Esophagus mucosa (tissue), 1 donor: Measurements from ENCODE around the gene CRTAC1. TPM values are rescaled to one million over a fixed set of nuclear protein-coding genes. Genes with fewer than 3 reads are reported as not detected.
"Not testable (repeated sequence)": the region's sequence is repeated elsewhere in the genome, so short reads cannot be mapped to it uniquely, and the experiment has no call there.

Experiments
- ATAC-seq: fragments of 200-7000 bp; cut with Tn5 transposase; one replicate; pipeline ENCODE4 v1.9.1; 2020
- total RNA-seq: library from RNA; stranded (reverse); gene quantifications from one replicate; pipeline ENCODE4 v1.2.4, GENCODE V29; 2023
- donor health status: DM: yes; HTN: yes; CAD: no.

Gene CRTAC1
- total RNA-seq, 1 donor from 2014 or later: 1.5 TPM

- ATAC-seq: no peak
Observed at GRCh38 chr10:97867220-97867800, 163.1 kb downstream of the CRTAC1 start.

GRCh38 chr10:97866524-97867219 is 163.7 kb downstream of the CRTAC1 start:
- ATAC-seq: no peak

- no peak for ATAC-seq
Observed at GRCh38 chr10:97865488-97865887, 164.9 kb downstream of the CRTAC1 start.

GRCh38 chr10:97863808-97864207 is 166.6 kb downstream of the CRTAC1 start:
- no peak for ATAC-seq

GRCh38 chr10:97861924-97862323 is 168.5 kb downstream of the CRTAC1 start:
- ATAC-seq: no peak

- peak; percentile 85 for ATAC-seq
Observed at GRCh38 chr10:97861097-97861750, 169.2 kb downstream of the CRTAC1 start.

- no peak for ATAC-seq
Observed at GRCh38 chr10:97858001-97858439, 172.4 kb downstream of the CRTAC1 start.

GRCh38 chr10:97854743-97855142 is 175.7 kb downstream of the CRTAC1 start:
- peak; percentile 73 for ATAC-seq

GRCh38 chr10:97852840-97853405 is 177.5 kb downstream of the CRTAC1 start:
- peak; percentile 30 for ATAC-seq

- ATAC-seq: no peak
Observed at GRCh38 chr10:97852277-97852676, 178.1 kb downstream of the CRTAC1 start.

GRCh38 chr10:97851341-97852001 is 178.9 kb downstream of the CRTAC1 start:
- peak; percentile 41 for ATAC-seq

GRCh38 chr10:97850446-97850845 is 180.0 kb downstream of the CRTAC1 start:
- no peak for ATAC-seq

- peak; percentile 41 for ATAC-seq
Observed at GRCh38 chr10:97849687-97850402, 180.6 kb downstream of the CRTAC1 start, which contains the start of gene GOLGA7B. GOLGA7B (plus strand) TSS chr10:97849843; CDS start chr10:97850304, 461 bp downstream.

- ATAC-seq: peak; percentile 66
Observed at GRCh38 chr10:97849103-97849686, 181.2 kb downstream of the CRTAC1 start.

GRCh38 chr10:97844678-97845077 is 185.7 kb downstream of the CRTAC1 start:
- ATAC-seq: no peak

- not testable (repeated sequence) for ATAC-seq
Observed at GRCh38 chr10:97843972-97844371, 186.4 kb downstream of the CRTAC1 start.

- ATAC-seq: peak; percentile 71
Observed at GRCh38 chr10:97843281-97843671, 187.1 kb downstream of the CRTAC1 start.

GRCh38 chr10:97842656-97843280 is 187.7 kb downstream of the CRTAC1 start:
- ATAC-seq: no peak

- not testable (repeated sequence) for ATAC-seq
Observed at GRCh38 chr10:97842114-97842513, 188.3 kb downstream of the CRTAC1 start.

- ATAC-seq: not testable (repeated sequence)
Observed at GRCh38 chr10:97841166-97841565, 189.3 kb downstream of the CRTAC1 start.

GRCh38 chr10:97838091-97838490 is 192.3 kb downstream of the CRTAC1 start:
- ATAC-seq: no peak
